Keratinocyte (primary cell): Measurements from ENCODE around the gene TCN2. TPM values are rescaled to one million over a fixed set of nuclear protein-coding genes. Genes with fewer than 3 reads are reported as not detected.

Source experiments
- DNase-seq: peaks from one replicate; pipeline ENCODE4 v3.0.0-alpha.2; 2011; ENCODE audit warnings: low read depth, missing footprints, low spot score
- FAIRE-seq: peaks from 2 replicates; lab custom pipeline; 2011; peaks lifted over from hg19 to GRCh38; lab: Jason Lieb, UNC
- H2AFZ ChIP-seq: 2 replicates; pipeline ENCODE4 v1.6.0; 2012; ENCODE audit warnings: low read length, control low read depth, inconsistent platforms; ENCODE audit not compliant: control insufficient read depth
- H3K27ac ChIP-seq: 2 replicates; pipeline ENCODE4 v1.5.1; 2011; ENCODE audit warnings: low read length; ENCODE audit not compliant: control insufficient read depth, insufficient read depth
- H3K27me3 ChIP-seq: 3 replicates; pipeline ENCODE4 v1.6.0; 2011; ENCODE audit warnings: low read length; ENCODE audit not compliant: control insufficient read depth, insufficient read depth; ENCODE audit errors: extremely low read depth
- H3K36me3 ChIP-seq, 2 experiments: 2 replicates in 1 of 2; 3 replicates in 1 of 2; pipeline ENCODE4 v1.5.1; 2011; ENCODE audit warnings: low read length in 2 of 2, mild to moderate bottlenecking in 1 of 2; ENCODE audit not compliant: control insufficient read depth in 2 of 2, insufficient read depth in 2 of 2; ENCODE audit errors: extremely low read depth in 1 of 2
- H3K4me1 ChIP-seq: 3 replicates; pipeline ENCODE4 v1.5.1; 2011; ENCODE audit warnings: low read length; ENCODE audit not compliant: control insufficient read depth, insufficient read depth; ENCODE audit errors: extremely low read depth
- H3K4me2 ChIP-seq: 3 replicates; pipeline ENCODE4 v1.6.0; 2011; ENCODE audit warnings: low read depth, low read length; ENCODE audit not compliant: control insufficient read depth, insufficient read depth; ENCODE audit errors: extremely low read depth
- H3K4me3 ChIP-seq, 3 experiments: fragments of 200-600 bp in 1 of 3; sonication (generic) in 1 of 3; 2 replicates in 2 of 3; 3 replicates in 1 of 3; pipeline ENCODE4 v1.5.1; 2011 to 2016; ENCODE audit warnings: low read length in 3 of 3, mild to moderate bottlenecking in 3 of 3, control low read depth in 2 of 3, inconsistent platforms in 1 of 3, low read depth in 1 of 3, mixed read lengths in 1 of 3, mixed run types in 1 of 3, moderate library complexity in 1 of 3; ENCODE audit not compliant: control insufficient read depth in 2 of 3, insufficient read depth in 2 of 3; ENCODE audit errors: extremely low read depth in 1 of 3
- H3K79me2 ChIP-seq: 2 replicates; pipeline ENCODE4 v1.6.0; 2012; ENCODE audit warnings: low read length; ENCODE audit not compliant: control insufficient read depth, insufficient read depth
- H3K9ac ChIP-seq: 3 replicates; pipeline ENCODE4 v1.6.0; 2011; ENCODE audit warnings: low read length; ENCODE audit not compliant: control insufficient read depth, insufficient read depth; ENCODE audit errors: extremely low read depth
- H3K9me1 ChIP-seq: 3 replicates; pipeline ENCODE4 v1.6.0; 2011; ENCODE audit warnings: low read length; ENCODE audit not compliant: control insufficient read depth, insufficient read depth; ENCODE audit errors: extremely low read depth
- H3K9me3 ChIP-seq: 2 replicates; pipeline ENCODE4 v1.5.1; 2012; ENCODE audit warnings: low read depth, low read length; ENCODE audit not compliant: control insufficient read depth
- H4K20me1 ChIP-seq: 3 replicates; pipeline ENCODE4 v1.6.0; 2011; ENCODE audit warnings: low read length; ENCODE audit not compliant: control insufficient read depth, insufficient read depth; ENCODE audit errors: extremely low read depth
- EZH2 ChIP-seq: IDR thresholded peaks from one replicate; pipeline ENCODE4 v1.6.1; 2012; ENCODE audit warnings: inconsistent platforms, mild to moderate bottlenecking, low read length, moderate library complexity
- dilution Hi-C: fragments of 300-500 bp; cut with MboI; formaldehyde crosslinking; loops from one replicate; pipeline ENCODE4 v1.7.0; 2020; ENCODE audit warnings: low sequenced_read_pairs; ENCODE audit not compliant: extremely low pct_ligation_motif_present
- polyA plus RNA-seq, 5 experiments: library from polyadenylated mRNA; depleted of rRNA in 3 of 5; stranded (reverse) in 3 of 5; stranded (forward) in 1 of 5; unstranded in 1 of 5; fragments of >200 nt; gene quantifications; 1 replicate in 1 of 5; 2 replicates in 3 of 5; 3 replicates in 1 of 5; pipeline versions ENCODE4 v1.2.1 to v1.2.3, GENCODE V29; 2011 to 2012; ENCODE audit warnings: missing spikeins in 2 of 5, low read depth in 1 of 5, low replicate concordance in 1 of 5
- TF ChIP-seq, protein P1 (sequence below), 3 experiments: IDR thresholded peaks in 1 of 3; conservative IDR thresholded peaks in 1 of 3; optimal IDR thresholded peaks in 1 of 3; 2 replicates in 2 of 3; 3 replicates in 1 of 3; pipeline versions ENCODE3 to v1.5.1; 2011; ENCODE audit warnings: low read length in 3 of 3, mild to moderate bottlenecking in 3 of 3, moderate library complexity in 2 of 3, control low read depth in 1 of 3, inconsistent platforms in 1 of 3; ENCODE audit not compliant: insufficient read depth in 2 of 3; ENCODE audit errors: extremely low read depth in 1 of 3

Gene TCN2
- polyA plus RNA-seq, 1 donor (not counting 4 experiments of a cell fraction or from before 2014, with no cell fraction given) = 0.88 TPM

DNA sequence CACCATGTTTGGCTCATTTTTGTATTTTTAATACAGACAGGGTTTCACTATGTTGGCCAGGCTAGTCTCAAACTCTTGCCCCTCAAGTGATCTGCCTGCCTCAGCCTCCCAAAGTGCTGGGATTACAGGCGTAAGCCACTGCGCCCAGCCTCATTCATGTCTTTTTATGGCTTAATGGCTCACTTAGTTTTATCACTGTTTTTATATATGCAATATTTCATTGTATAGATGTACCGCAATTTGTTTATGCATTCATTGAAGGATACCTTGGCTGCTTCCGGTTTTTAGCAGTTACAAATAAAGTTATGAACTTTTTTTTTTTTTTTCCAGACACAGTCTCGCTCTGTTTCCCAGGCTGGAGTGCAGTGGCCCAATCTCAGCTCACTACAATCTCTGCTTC lies 5.5 kb upstream of the TCN2 start:
- no peak overlapping the region for H3K9ac ChIP-seq
- H2AFZ ChIP-seq = no peak overlapping the region
- no peak for DNase-seq
- H3K27ac ChIP-seq = no peak overlapping the region
- H3K27me3 ChIP-seq = no peaks in the 10 kb centered on the region
- dilution Hi-C loops = no loop called here
- FAIRE-seq = no peak
- TF ChIP-seq, protein P1, sequence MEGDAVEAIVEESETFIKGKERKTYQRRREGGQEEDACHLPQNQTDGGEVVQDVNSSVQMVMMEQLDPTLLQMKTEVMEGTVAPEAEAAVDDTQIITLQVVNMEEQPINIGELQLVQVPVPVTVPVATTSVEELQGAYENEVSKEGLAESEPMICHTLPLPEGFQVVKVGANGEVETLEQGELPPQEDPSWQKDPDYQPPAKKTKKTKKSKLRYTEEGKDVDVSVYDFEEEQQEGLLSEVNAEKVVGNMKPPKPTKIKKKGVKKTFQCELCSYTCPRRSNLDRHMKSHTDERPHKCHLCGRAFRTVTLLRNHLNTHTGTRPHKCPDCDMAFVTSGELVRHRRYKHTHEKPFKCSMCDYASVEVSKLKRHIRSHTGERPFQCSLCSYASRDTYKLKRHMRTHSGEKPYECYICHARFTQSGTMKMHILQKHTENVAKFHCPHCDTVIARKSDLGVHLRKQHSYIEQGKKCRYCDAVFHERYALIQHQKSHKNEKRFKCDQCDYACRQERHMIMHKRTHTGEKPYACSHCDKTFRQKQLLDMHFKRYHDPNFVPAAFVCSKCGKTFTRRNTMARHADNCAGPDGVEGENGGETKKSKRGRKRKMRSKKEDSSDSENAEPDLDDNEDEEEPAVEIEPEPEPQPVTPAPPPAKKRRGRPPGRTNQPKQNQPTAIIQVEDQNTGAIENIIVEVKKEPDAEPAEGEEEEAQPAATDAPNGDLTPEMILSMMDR (optimal IDR thresholded peaks at IDR 0.05 in 1 of 3, IDR thresholded peaks at IDR 0.05 in 1 of 3, conservative IDR thresholded peaks at IDR 0.05 in 1 of 3; ENCODE audit: extremely low read depth in 1 of 3, insufficient read depth in 2 of 3, low read length in 3 of 3) = no peak
- H4K20me1 ChIP-seq = no peaks in the 10 kb centered on the region
- peaks cover 8% of the 10 kb centered on the region for H3K4me1 ChIP-seq
- H3K79me2 ChIP-seq = no peaks in the 10 kb centered on the region
- H3K36me3 ChIP-seq = no peaks in the 10 kb centered on the region
- H3K4me2 ChIP-seq = no peak overlapping the region
- H3K4me3 ChIP-seq = no peak overlapping the region
- no peaks in the 10 kb centered on the region for H3K9me1 ChIP-seq
- no peaks in the 10 kb centered on the region for H3K9me3 ChIP-seq

DNA sequence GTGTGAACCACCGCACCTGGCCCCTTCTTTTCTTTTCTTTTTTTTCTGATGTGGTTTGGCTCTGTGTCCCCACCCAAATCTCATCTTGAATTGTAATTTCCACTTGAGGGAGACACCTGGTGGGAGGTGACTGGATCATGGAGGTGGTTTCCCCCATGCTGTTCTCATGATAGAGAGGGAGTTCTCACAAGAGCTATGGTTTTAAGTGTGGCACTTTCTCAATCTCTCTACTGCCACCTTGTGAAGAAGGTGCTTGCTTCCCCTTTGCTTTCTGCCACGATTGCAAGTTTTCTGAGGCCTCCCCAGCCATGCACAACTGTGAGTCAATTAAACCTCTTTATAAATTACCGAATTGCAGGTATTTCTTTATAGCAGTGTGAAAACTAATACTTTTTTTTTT lies 4.9 kb upstream of the TCN2 start:
- H3K9ac ChIP-seq = no peak overlapping the region
- H3K4me2 ChIP-seq = no peak overlapping the region
- H2AFZ ChIP-seq = no peak overlapping the region
- DNase-seq (no peak), FAIRE-seq (no peak)
- no peak overlapping the region for H3K27ac ChIP-seq
- TF ChIP-seq, protein P1 (optimal IDR thresholded peaks at IDR 0.05 in 1 of 3, IDR thresholded peaks at IDR 0.05 in 1 of 3, conservative IDR thresholded peaks at IDR 0.05 in 1 of 3; ENCODE audit: extremely low read depth in 1 of 3, insufficient read depth in 2 of 3, low read length in 3 of 3) = peak; percentile 36 to 50 (median 39)
- no peak for TF ChIP-seq EZH2
- no peaks in the 10 kb centered on the region for H3K27me3 ChIP-seq
- H3K36me3 ChIP-seq = no peaks in the 10 kb centered on the region
- no peak overlapping the region for H3K4me3 ChIP-seq
- no peaks in the 10 kb centered on the region for H3K9me1 ChIP-seq
- H3K9me3 ChIP-seq = no peaks in the 10 kb centered on the region
- H3K79me2 ChIP-seq = no peaks in the 10 kb centered on the region
- H4K20me1 ChIP-seq = no peaks in the 10 kb centered on the region
- dilution Hi-C loops = no loop called here
- H3K4me1 ChIP-seq = peaks cover 11% of the 10 kb centered on the region
